ENCODE results near the gene RNF103. TPM values are rescaled to one million over a fixed set of nuclear protein-coding genes. Genes with fewer than 3 reads are reported as not detected.

The RNF103 gene
- total and polyA plus RNA-seq, 2 of the 13 experiments (the other 11 are each of a cell fraction or from before 2014, with no cell fraction given) = 19.8 to 21.1 TPM

DNA sequence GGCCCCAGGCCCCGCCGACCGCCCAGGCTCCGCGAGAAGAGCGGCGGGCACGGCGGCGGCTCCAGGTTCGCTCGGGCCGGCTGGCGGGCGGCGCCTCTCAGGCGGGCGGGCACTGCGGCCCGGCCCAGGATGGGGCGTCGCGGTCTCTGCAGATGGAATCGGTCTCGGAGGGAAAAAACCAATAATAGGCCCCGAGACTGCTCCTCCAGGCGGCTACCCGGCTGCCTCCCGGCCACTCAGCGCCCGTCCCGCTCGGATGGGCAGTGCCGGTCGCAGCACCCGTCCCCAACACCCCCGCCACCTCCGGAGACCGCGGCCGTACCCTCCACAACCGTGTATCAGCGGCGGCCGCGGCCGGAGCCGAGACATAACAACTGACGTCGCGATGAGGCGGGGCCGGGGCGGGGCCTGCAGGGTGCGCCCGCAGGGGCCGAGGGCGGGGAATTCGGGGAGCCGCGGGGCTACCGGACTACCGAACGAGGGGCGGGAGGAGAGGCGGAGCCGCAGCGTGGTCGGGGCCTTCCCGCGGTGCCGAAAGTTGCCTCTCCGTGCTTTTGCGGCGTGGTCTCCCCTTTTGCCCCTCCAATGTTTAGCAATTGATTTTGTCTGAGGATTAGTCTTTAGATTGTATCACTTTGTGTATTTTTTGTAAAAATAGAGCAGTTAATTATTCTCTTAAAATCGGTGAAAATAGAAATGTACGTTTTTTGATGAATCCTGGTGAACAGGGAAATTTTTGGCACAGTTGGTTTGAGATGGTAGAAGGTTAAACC lies at the start of gene RNF103 (continued):
- TF ChIP-seq TERF1 (CRISPR knock-in tag; IDR thresholded peaks at IDR 0.05) (no peak), ZMAT5 (CRISPR knock-in tag; IDR thresholded peaks at IDR 0.05; ENCODE audit: borderline replicate concordance, low read depth) (no peak), ZNF180 (CRISPR knock-in tag; IDR thresholded peaks at IDR 0.05; ENCODE audit: borderline replicate concordance, low read depth) (no peak), ZNF746 (CRISPR knock-in tag; IDR thresholded peaks at IDR 0.05) (peak; percentile 75), SSRP1 (CRISPR knock-in tag; IDR thresholded peaks at IDR 0.05) (0 out of 2 replicates have a peak, but pooled peaks have one; percentile 30), ZNF577 (CRISPR knock-in tag; IDR thresholded peaks at IDR 0.05; ENCODE audit: borderline replicate concordance, low read depth) (no peak), ZNF563 (CRISPR knock-in tag; IDR thresholded peaks at IDR 0.05) (peak; percentile 78), ADNP (CRISPR knock-in tag; IDR thresholded peaks at IDR 0.05) (no peak), FIP1L1 (IDR thresholded peaks at IDR 0.05; ENCODE audit: borderline replicate concordance, insufficient read depth, low read depth, low read length) (no peak), PCBP1 (IDR thresholded peaks at IDR 0.05; ENCODE audit: borderline replicate concordance, low read depth, low read length) (no peak), ZNF138 (CRISPR knock-in tag; IDR thresholded peaks at IDR 0.05; ENCODE audit: low read depth) (peak; percentile 80; the same call in 1 of the 2 replicates), ZNF337 (CRISPR knock-in tag; IDR thresholded peaks at IDR 0.05; ENCODE audit: borderline replicate concordance, low read depth) (peak; percentile 43; the same call in 1 of the 2 replicates), ZSCAN30 (CRISPR knock-in tag; IDR thresholded peaks at IDR 0.05) (no peak), NR2F6 (IDR thresholded peaks at IDR 0.05) (no peak), NR2F6 (CRISPR knock-in tag; IDR thresholded peaks at IDR 0.05) (peak; percentile 31; the same call in 1 of the 2 replicates), KLF11 (CRISPR knock-in tag; IDR thresholded peaks at IDR 0.05) (peak; percentile 62; the same call in 1 of the 2 replicates)
- TF ChIP-seq, protein P1, sequence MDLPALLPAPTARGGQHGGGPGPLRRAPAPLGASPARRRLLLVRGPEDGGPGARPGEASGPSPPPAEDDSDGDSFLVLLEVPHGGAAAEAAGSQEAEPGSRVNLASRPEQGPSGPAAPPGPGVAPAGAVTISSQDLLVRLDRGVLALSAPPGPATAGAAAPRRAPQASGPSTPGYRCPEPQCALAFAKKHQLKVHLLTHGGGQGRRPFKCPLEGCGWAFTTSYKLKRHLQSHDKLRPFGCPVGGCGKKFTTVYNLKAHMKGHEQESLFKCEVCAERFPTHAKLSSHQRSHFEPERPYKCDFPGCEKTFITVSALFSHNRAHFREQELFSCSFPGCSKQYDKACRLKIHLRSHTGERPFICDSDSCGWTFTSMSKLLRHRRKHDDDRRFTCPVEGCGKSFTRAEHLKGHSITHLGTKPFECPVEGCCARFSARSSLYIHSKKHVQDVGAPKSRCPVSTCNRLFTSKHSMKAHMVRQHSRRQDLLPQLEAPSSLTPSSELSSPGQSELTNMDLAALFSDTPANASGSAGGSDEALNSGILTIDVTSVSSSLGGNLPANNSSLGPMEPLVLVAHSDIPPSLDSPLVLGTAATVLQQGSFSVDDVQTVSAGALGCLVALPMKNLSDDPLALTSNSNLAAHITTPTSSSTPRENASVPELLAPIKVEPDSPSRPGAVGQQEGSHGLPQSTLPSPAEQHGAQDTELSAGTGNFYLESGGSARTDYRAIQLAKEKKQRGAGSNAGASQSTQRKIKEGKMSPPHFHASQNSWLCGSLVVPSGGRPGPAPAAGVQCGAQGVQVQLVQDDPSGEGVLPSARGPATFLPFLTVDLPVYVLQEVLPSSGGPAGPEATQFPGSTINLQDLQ (CRISPR knock-in tag; IDR thresholded peaks at IDR 0.05) = peak; percentile 98
- TF ChIP-seq, protein P2, sequence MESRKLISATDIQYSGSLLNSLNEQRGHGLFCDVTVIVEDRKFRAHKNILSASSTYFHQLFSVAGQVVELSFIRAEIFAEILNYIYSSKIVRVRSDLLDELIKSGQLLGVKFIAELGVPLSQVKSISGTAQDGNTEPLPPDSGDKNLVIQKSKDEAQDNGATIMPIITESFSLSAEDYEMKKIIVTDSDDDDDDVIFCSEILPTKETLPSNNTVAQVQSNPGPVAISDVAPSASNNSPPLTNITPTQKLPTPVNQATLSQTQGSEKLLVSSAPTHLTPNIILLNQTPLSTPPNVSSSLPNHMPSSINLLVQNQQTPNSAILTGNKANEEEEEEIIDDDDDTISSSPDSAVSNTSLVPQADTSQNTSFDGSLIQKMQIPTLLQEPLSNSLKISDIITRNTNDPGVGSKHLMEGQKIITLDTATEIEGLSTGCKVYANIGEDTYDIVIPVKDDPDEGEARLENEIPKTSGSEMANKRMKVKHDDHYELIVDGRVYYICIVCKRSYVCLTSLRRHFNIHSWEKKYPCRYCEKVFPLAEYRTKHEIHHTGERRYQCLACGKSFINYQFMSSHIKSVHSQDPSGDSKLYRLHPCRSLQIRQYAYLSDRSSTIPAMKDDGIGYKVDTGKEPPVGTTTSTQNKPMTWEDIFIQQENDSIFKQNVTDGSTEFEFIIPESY (CRISPR knock-in tag; IDR thresholded peaks at IDR 0.05) = no peak

Measured in HepG2 (cell line).